Measurements from ENCODE around the gene STAC3. TPM values are rescaled to one million over a fixed set of nuclear protein-coding genes. Genes with fewer than 3 reads are reported as not detected.

Gene STAC3
- total and polyA plus RNA-seq, 2 of the 8 experiments (the other 6 are each of a cell fraction or from before 2014, with no cell fraction given): 0.70 to 1.3 TPM

DNA sequence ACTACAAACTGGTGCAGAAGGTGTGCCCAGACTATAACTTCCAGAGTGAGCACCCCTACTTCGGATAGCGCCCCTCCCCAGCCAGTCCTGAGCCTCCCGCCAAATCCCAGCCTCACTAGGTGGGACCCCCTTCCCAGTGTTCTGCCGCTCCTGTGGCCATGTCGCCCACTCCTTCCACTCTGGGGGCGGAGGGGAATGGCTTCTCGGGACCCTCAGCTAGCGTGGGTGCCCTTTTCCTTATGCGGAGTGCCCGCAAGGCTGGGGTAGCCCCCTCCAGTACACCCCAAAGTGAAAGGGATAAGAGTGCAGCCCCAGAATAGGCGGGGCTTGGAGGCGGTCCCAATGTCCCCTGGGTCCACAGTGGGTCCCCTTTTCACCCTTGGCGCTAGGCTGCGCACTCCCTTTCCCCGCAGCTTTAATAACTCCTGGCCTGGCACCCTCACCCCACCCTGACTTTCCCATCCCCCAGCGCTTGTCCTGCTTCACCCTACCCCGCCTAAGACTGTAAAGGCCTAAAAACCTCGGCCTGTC lies 25.2 kb downstream of the STAC3 start:
- Histone ChIP-seq H3K4me1 (replicated peaks in 1 of 4; ENCODE audit: control insufficient read depth in 3 of 4, insufficient read depth in 4 of 4, low read length in 3 of 4) (peaks cover 4 to 53% (median 30%) of the 10 kb centered on the region in 4 experiments), H2BK5ac (ENCODE audit: low read depth, low read length) (no peak overlapping the region; the same call in none of the 2 replicates), H2BK12ac (ENCODE audit: low read depth, low read length) (peak overlapping the region; percentile 44; the same call in 1 of the 2 replicates), H2BK20ac (ENCODE audit: low read length) (no peak overlapping the region), H2BK120ac (replicated peaks; ENCODE audit: low read depth, low read length) (peak overlapping the region; percentile 34), H4K91ac (replicated peaks; ENCODE audit: insufficient read length, low read length) (peak overlapping the region; percentile 75), H3K14ac (ENCODE audit: insufficient read length) (no peak overlapping the region), H4K20me1 (replicated peaks in 1 of 2; ENCODE audit: control insufficient read depth in 1 of 2, insufficient read depth in 2 of 2, low read length in 2 of 2) (peaks cover 3 to 8% of the 10 kb centered on the region in 2 experiments), H2BK15ac (ENCODE audit: low read length) (peak overlapping the region; percentile 72; the same call in 1 of the 2 replicates), H3K36me3 (ENCODE audit: control insufficient read depth in 2 of 4, insufficient read depth in 4 of 4, low read length in 3 of 4) (peaks cover 0 to 3% (median 0%) of the 10 kb centered on the region in 4 experiments; a peak in 2 of 8 replicates), H3K4me2 (ENCODE audit: insufficient read depth in 1 of 2, low read depth in 2 of 2, low read length in 2 of 2) (peak overlapping the region; percentile 94 to 96), H3K23me2 (ENCODE audit: low read depth, low read length) (peaks cover 14% of the 10 kb centered on the region), H3K18ac (ENCODE audit: extremely low read depth, low read length) (0 out of 2 replicates have a peak overlapping the region, but pooled peaks have one; percentile 73), H2AFZ (ENCODE audit: low read length) (no peak overlapping the region), H4K8ac (ENCODE audit: extremely low read depth, insufficient read depth, low read length) (no peak overlapping the region; the same call in 1 of the 2 replicates), H4K5ac (ENCODE audit: insufficient read length, low read depth, low read length) (no peak overlapping the region), H3K9ac (replicated peaks in 1 of 4; ENCODE audit: extremely low read depth in 1 of 4, low read depth in 3 of 4, low read length in 3 of 4) (no peak overlapping the region), H3K56ac (replicated peaks; ENCODE audit: insufficient read length, low read depth, low read length) (no peak overlapping the region), H3K4me3 (ENCODE audit: extremely low read depth in 1 of 4, insufficient read depth in 2 of 4, low read depth in 3 of 4, low read length in 4 of 4) (peak overlapping the region; percentile 22 to 64 (median 35); a peak in 6 of 8 replicates), H3K23ac (ENCODE audit: insufficient read length) (no peak overlapping the region), H3K9me3 (ENCODE audit: insufficient read depth in 2 of 2, low read depth in 1 of 2, low read length in 1 of 2) (no peaks in the 10 kb centered on the region), H3K27ac (ENCODE audit: low read depth, low read length) (no peak overlapping the region), H3K79me2 (ENCODE audit: control insufficient read depth in 1 of 2, insufficient read depth in 2 of 2, low read length in 2 of 2) (peaks cover 6 to 8% of the 10 kb centered on the region in 2 experiments; a peak in 3 of 4 replicates), H3K79me1 (ENCODE audit: low read depth, low read length) (peaks cover 4% of the 10 kb centered on the region), H2AK5ac (ENCODE audit: low read depth, low read length) (no peak overlapping the region), H3K27me3 (replicated peaks in 1 of 4; ENCODE audit: control insufficient read depth in 3 of 4, extremely low read depth in 1 of 4, insufficient read depth in 3 of 4, low read length in 3 of 4) (peaks cover 46 to 70% (median 67%) of the 10 kb centered on the region in 4 experiments), H3K4ac (replicated peaks; ENCODE audit: insufficient read length, low read depth, low read length) (no peak overlapping the region)
- no peak for FAIRE-seq
- peak in 1 of 2 experiments; percentile 69 for DNase-seq (ENCODE audit: low read depth in 1 of 2, low spot score in 2 of 2)
- ChIA-PET POLR2A (ENCODE audit: partially characterized antibody) (interaction anchor here (0.9 to 22.1 kb wide), 8 partner anchors 10 to 294 kb away, joined by 3 to 852 read pairs (median 4); partner anchors contain the start of genes DDIT3, INHBE, NXPH4 and SHMT2), CTCF (ENCODE audit: partially characterized antibody) (interaction anchor here (0.5 to 27.9 kb wide), 9 partner anchors 10 to 260 kb away, joined by 3 to 726 read pairs (median 4); partner anchors contain the start of genes NXPH4 and STAC3)
- WGBS, 2 experiments (ENCODE audit: extremely low coverage in 1 of 2, insufficient coverage in 1 of 2, insufficient read length in 1 of 2, insufficient replicate concordance in 2 of 2, low coverage in 1 of 2, low lambda C conversion rate in 2 of 2, missing lambda C conversion rate in 1 of 2): 8% methylated on average over 18 of the region's 18 CpGs; no CpG with 5 or more reads in 1 of the 2 experiments
- TF ChIP-seq CREB1 (IDR thresholded peaks at IDR 0.05): no peak
- TF ChIP-seq, protein P1, sequence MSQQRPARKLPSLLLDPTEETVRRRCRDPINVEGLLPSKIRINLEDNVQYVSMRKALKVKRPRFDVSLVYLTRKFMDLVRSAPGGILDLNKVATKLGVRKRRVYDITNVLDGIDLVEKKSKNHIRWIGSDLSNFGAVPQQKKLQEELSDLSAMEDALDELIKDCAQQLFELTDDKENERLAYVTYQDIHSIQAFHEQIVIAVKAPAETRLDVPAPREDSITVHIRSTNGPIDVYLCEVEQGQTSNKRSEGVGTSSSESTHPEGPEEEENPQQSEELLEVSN (IDR thresholded peaks at IDR 0.05): 0 out of 2 replicates have a peak, but pooled peaks have one; percentile 6
- TF ChIP-seq KDM5A (IDR thresholded peaks at IDR 0.05; ENCODE audit: low read length): no peak
- no peak for TF ChIP-seq KDM1A (IDR thresholded peaks at IDR 0.05; ENCODE audit: borderline replicate concordance, low read length)
- TF ChIP-seq RAD21 (IDR thresholded peaks at IDR 0.05 in 1 of 2, conservative IDR thresholded peaks at IDR 0.05 in 1 of 2; ENCODE audit: low read depth in 2 of 2, low read length in 2 of 2): no peak
- no peak for TF ChIP-seq CHD1 (IDR thresholded peaks at IDR 0.05; ENCODE audit: low read depth, low read length)
- TF ChIP-seq SUZ12 (IDR thresholded peaks at IDR 0.05; ENCODE audit: low read length): 0 out of 2 replicates have a peak, but pooled peaks have one; percentile 46
- TF ChIP-seq RBBP5 (IDR thresholded peaks at IDR 0.05; ENCODE audit: borderline replicate concordance, low read depth, low read length): 0 out of 2 replicates have a peak, but pooled peaks have one; percentile 16
- TF ChIP-seq EZH2 (IDR thresholded peaks at IDR 0.05; ENCODE audit: low read depth, low read length, severe bottlenecking): peak; percentile 68
